CD4-positive, alpha-beta T cell treated with Interleukin-21 for 1 hour (primary cell): ENCODE results near the gene SLC7A1.

Experiments used
- DNase-seq: peaks from one replicate; pipeline ENCODE4 v3.0.0-alpha.2; 2020

Gene SLC7A1

GRCh38 chr13:29526741-29527140, 68.7 kb downstream of the SLC7A1 start:
- no peak for DNase-seq

- DNase-seq, result no peak
These were observed 69.7 kb downstream of the SLC7A1 start for GRCh38 chr13:29525757-29526156.

- no peak for DNase-seq
These were observed 70.8 kb downstream of the SLC7A1 start for GRCh38 chr13:29524641-29525040.

- DNase-seq, result no peak
These were observed 71.3 kb downstream of the SLC7A1 start for GRCh38 chr13:29524176-29524575.

GRCh38 chr13:29523199-29523961, 72.1 kb downstream of the SLC7A1 start:
- DNase-seq, result no peak

- no peak for DNase-seq
These were observed 73.3 kb downstream of the SLC7A1 start for GRCh38 chr13:29522044-29522685.

- no peak for DNase-seq
These were observed 74.2 kb downstream of the SLC7A1 start for GRCh38 chr13:29521336-29521735.

GRCh38 chr13:29520671-29521070, 74.8 kb downstream of the SLC7A1 start:
- no peak for DNase-seq

- no peak for DNase-seq
These were observed 75.6 kb downstream of the SLC7A1 start for GRCh38 chr13:29519921-29520320.

- DNase-seq, result no peak
These were observed 78.6 kb downstream of the SLC7A1 start for GRCh38 chr13:29516880-29517279.

- DNase-seq, result no peak
These were observed 79.5 kb downstream of the SLC7A1 start for GRCh38 chr13:29516012-29516411.

- no peak for DNase-seq
These were observed 80.1 kb downstream of the SLC7A1 start for GRCh38 chr13:29515372-29515771.

- DNase-seq, result no peak
These were observed 80.7 kb downstream of the SLC7A1 start for GRCh38 chr13:29514720-29515310.

- no peak for DNase-seq
These were observed 81.3 kb downstream of the SLC7A1 start for GRCh38 chr13:29513981-29514719.

GRCh38 chr13:29513002-29513980, 82.2 kb downstream of the SLC7A1 start:
- DNase-seq, result no peak

- no peak for DNase-seq
These were observed 83.5 kb downstream of the SLC7A1 start for GRCh38 chr13:29511980-29512379.

- DNase-seq, result no peak
These were observed 84.2 kb downstream of the SLC7A1 start for GRCh38 chr13:29511106-29511796.

GRCh38 chr13:29510651-29511084, 84.8 kb downstream of the SLC7A1 start:
- DNase-seq, result no peak

- DNase-seq, result no peak
These were observed 85.4 kb downstream of the SLC7A1 start for GRCh38 chr13:29509999-29510589.

- DNase-seq, result no peak
These were observed 86.6 kb downstream of the SLC7A1 start for GRCh38 chr13:29508876-29509252.
